IMR-90 (cell line): ENCODE data around the gene BRME1. TPM values are rescaled to one million over a fixed set of nuclear protein-coding genes. Genes with fewer than 3 reads are reported as not detected.

ENCODE experiments used
- ATAC-seq: fragments of 200-7000 bp; cut with Tn5 transposase; 2 replicates; pipeline ENCODE4 v1.9.1; 2020; ENCODE audit warnings: low read depth, mild to moderate bottlenecking, moderate library complexity
- BruUV-seq: library from RNA; stranded (reverse); fragments of 400-500 nt; replicated peaks from 2 replicates; lab custom pipeline; 2021; lab: Mats Ljungman, UMichigan
- CTCF ChIA-PET: fragments of 300-600 bp; formaldehyde crosslinking; extraction: SDS; loops from one replicate; lab custom pipeline; 2021; ENCODE audit warnings: antibody characterized with exemption; lab: Yijun Ruan, JAX
- POLR2A ChIA-PET: fragments of 300-600 bp; sonication (Branson Sonifier 250); formaldehyde crosslinking; loops from one replicate; lab custom pipeline; 2022; ENCODE audit warnings: antibody characterized with exemption; ENCODE audit not compliant: unreplicated experiment; lab: Charles Lee
- DNase-seq: peaks from one replicate; pipeline ENCODE4 v3.0.0; 2013
- H2AFZ ChIP-seq: replicated peaks from 2 replicates; pipeline ENCODE3; 2013; ENCODE audit warnings: low read length, mild to moderate bottlenecking; ENCODE audit not compliant: poor library complexity
- H2AK5ac ChIP-seq: 2 replicates; pipeline ENCODE4 v1.6.1; 2013; ENCODE audit warnings: low read depth, low read length, inconsistent platforms
- H2AK9ac ChIP-seq: replicated peaks from 2 replicates; pipeline ENCODE3; 2013; ENCODE audit warnings: mild to moderate bottlenecking, low read depth, low read length, moderate library complexity; ENCODE audit not compliant: poor library complexity
- H2BK120ac ChIP-seq: 2 replicates; pipeline ENCODE4 v1.6.1; 2013; ENCODE audit warnings: low read depth, low read length, inconsistent platforms
- H2BK15ac ChIP-seq: 3 replicates; pipeline ENCODE4 v1.6.1; 2013; ENCODE audit warnings: low read depth, low read length, inconsistent platforms
- H2BK20ac ChIP-seq: 2 replicates; pipeline ENCODE4 v1.6.1; 2013; ENCODE audit warnings: low read depth, mild to moderate bottlenecking, inconsistent platforms, low read length, moderate library complexity
- H2BK5ac ChIP-seq: 2 replicates; pipeline ENCODE4 v1.6.1; 2013; ENCODE audit warnings: mild to moderate bottlenecking, low read depth, low read length, inconsistent platforms; ENCODE audit not compliant: poor library complexity, severe bottlenecking
- H3K14ac ChIP-seq: replicated peaks from 2 replicates; pipeline ENCODE4 v1.6.1; 2013; ENCODE audit warnings: low read depth, low read length, inconsistent platforms
- H3K18ac ChIP-seq: 2 replicates; pipeline ENCODE4 v1.6.1; 2013; ENCODE audit warnings: low read depth, low read length, control low read depth
- H3K23ac ChIP-seq: 2 replicates; pipeline ENCODE4 v1.6.1; 2013; ENCODE audit warnings: low read depth, low read length, inconsistent platforms
- H3K27ac ChIP-seq: 2 replicates; pipeline ENCODE4 v1.5.1; 2013; ENCODE audit warnings: mild to moderate bottlenecking, control low read depth, low read length; ENCODE audit not compliant: insufficient read depth
- H3K27me3 ChIP-seq: 2 replicates; pipeline ENCODE4 v1.6.1; 2013; ENCODE audit warnings: low read length; ENCODE audit not compliant: control insufficient read depth, insufficient read depth
- H3K36me3 ChIP-seq: 2 replicates; pipeline ENCODE4 v1.6.1; 2013; ENCODE audit warnings: low read length, mixed read lengths; ENCODE audit not compliant: control insufficient read depth, insufficient read depth
- H3K4ac ChIP-seq: 2 replicates; pipeline ENCODE4 v1.6.1; 2013; ENCODE audit warnings: low read depth, low read length, inconsistent platforms
- H3K4me1 ChIP-seq: 2 replicates; pipeline ENCODE4 v1.6.1; 2013; ENCODE audit warnings: low read length, mixed read lengths; ENCODE audit not compliant: control insufficient read depth, insufficient read depth
- H3K4me2 ChIP-seq: 2 replicates; pipeline ENCODE4 v1.6.1; 2013; ENCODE audit warnings: low read depth, mild to moderate bottlenecking, control low read depth, low read length, moderate library complexity
- H3K4me3 ChIP-seq: 2 replicates; pipeline ENCODE4 v1.5.1; 2013; ENCODE audit warnings: low read depth, mild to moderate bottlenecking, control low read depth, low read length, moderate library complexity; ENCODE audit not compliant: insufficient read depth
- H3K56ac ChIP-seq: 2 replicates; pipeline ENCODE4 v1.6.1; 2013; ENCODE audit warnings: low read length, inconsistent platforms; ENCODE audit not compliant: insufficient read depth; ENCODE audit errors: extremely low read depth
- H3K79me1 ChIP-seq, 2 experiments: 2 replicates each; pipeline ENCODE4 v1.6.1; 2013; ENCODE audit warnings: low read length in 2 of 2, inconsistent platforms in 1 of 2, low read depth in 1 of 2
- H3K9ac ChIP-seq: 2 replicates; pipeline ENCODE4 v1.6.1; 2013; ENCODE audit warnings: low read depth, low read length, control low read depth
- H3K9me1 ChIP-seq: 2 replicates; pipeline ENCODE4 v1.6.1; 2013; ENCODE audit warnings: low read length, inconsistent platforms; ENCODE audit not compliant: insufficient read depth
- H3K9me3 ChIP-seq: 2 replicates; pipeline ENCODE4 v1.6.1; 2013; ENCODE audit warnings: low read length; ENCODE audit not compliant: control insufficient read depth, insufficient read depth
- H4K20me1 ChIP-seq: 2 replicates; pipeline ENCODE4 v1.6.1; 2013; ENCODE audit warnings: low read length, inconsistent platforms; ENCODE audit not compliant: insufficient read depth
- H4K5ac ChIP-seq: 2 replicates; pipeline ENCODE4 v1.6.1; 2013; ENCODE audit warnings: mild to moderate bottlenecking, low read depth, low read length, control low read depth
- H4K8ac ChIP-seq, 2 experiments: 2 replicates each; pipeline ENCODE4 v1.6.1; 2013; ENCODE audit warnings: low read depth in 2 of 2, low read length in 2 of 2, control low read depth in 1 of 2, inconsistent platforms in 1 of 2
- H4K91ac ChIP-seq: 2 replicates; pipeline ENCODE4 v1.6.1; 2013; ENCODE audit warnings: low read depth, low read length, inconsistent platforms; ENCODE audit not compliant: insufficient read depth
- CEBPB ChIP-seq: IDR thresholded peaks from 2 replicates; pipeline ENCODE4 v1.6.1; 2012; ENCODE audit warnings: low read depth, low read length, improper control_type of control experiment
- CTCF ChIP-seq: conservative IDR thresholded peaks from 2 replicates; pipeline ENCODE4 v1.5.1; 2012; ENCODE audit warnings: mild to moderate bottlenecking, low read depth, low read length, improper control_type of control experiment
- FOS ChIP-seq: fragments of 150-350 bp; IDR thresholded peaks from 2 replicates; pipeline ENCODE4 v1.6.1; 2016; ENCODE audit warnings: low read depth, low read length
- MAZ ChIP-seq: IDR thresholded peaks from 2 replicates; pipeline ENCODE4 v1.6.1; 2012; ENCODE audit warnings: low read depth, mild to moderate bottlenecking, low read length, improper control_type of control experiment, moderate library complexity, borderline replicate concordance
- MXI1 ChIP-seq: IDR thresholded peaks from 2 replicates; pipeline ENCODE4 v1.6.1; 2012; ENCODE audit warnings: low read depth, mild to moderate bottlenecking, low read length, moderate library complexity, borderline replicate concordance
- POLR2A ChIP-seq: IDR thresholded peaks from 2 replicates; pipeline ENCODE4 v1.6.1; 2012; ENCODE audit warnings: mild to moderate bottlenecking, low read depth, low read length
- RAD21 ChIP-seq: IDR thresholded peaks from 2 replicates; pipeline ENCODE4 v1.6.1; 2012; ENCODE audit warnings: low read length, improper control_type of control experiment
- RFX5 ChIP-seq: IDR thresholded peaks from 2 replicates; pipeline ENCODE4 v1.8.0; 2012; ENCODE audit warnings: low read depth, mild to moderate bottlenecking, low read length, moderate library complexity
- SMC3 ChIP-seq: fragments of 150-350 bp; IDR thresholded peaks from 2 replicates; pipeline ENCODE4 v1.6.1; 2016; ENCODE audit warnings: low read depth, mild to moderate bottlenecking, antibody characterized with exemption, low read length, moderate library complexity
- WGBS, 2 experiments: methylation state at CpG; one replicate each; pipeline versions ENCODE4 v1.1.5 to v1.1.7; 2013; ENCODE audit warnings: missing lambda C conversion rate in 2 of 2; ENCODE audit not compliant: insufficient read length in 1 of 2; ENCODE audit errors: extremely low coverage in 2 of 2; 5-methylcytosine and 5-hydroxymethylcytosine counted together
- dilution Hi-C: fragments of 300-500 bp; cut with HindIII; formaldehyde crosslinking; loops from one replicate; pipeline ENCODE4 v1.14.3; 2018; ENCODE audit warnings: low sequenced_read_pairs; ENCODE audit not compliant: unreplicated experiment
- in situ Hi-C: fragments of 300-500 bp; cut with MboI; formaldehyde crosslinking; loops from 3 replicates; pipeline ENCODE4 v1.14.3; 2019; ENCODE audit warnings: low sequenced_read_pairs, inconsistent platforms, mixed read lengths
- intact Hi-C: fragments of 100-400 bp; cut with micrococcal nuclease; formaldehyde crosslinking; loops from 2 replicates; pipeline ENCODE4 v1.10.0; 2022
- polyA plus RNA-seq, 3 experiments: library from polyadenylated mRNA; depleted of rRNA; stranded (reverse); fragments of >200 nt; gene quantifications; 2 replicates each; pipeline ENCODE4 v1.2.3, GENCODE V29; 2012; ENCODE audit warnings: low replicate concordance in 1 of 3
- total RNA-seq: library from RNA; depleted of rRNA; stranded (reverse); fragments of >200 nt; gene quantifications from 2 replicates; pipeline ENCODE4 v1.2.3, GENCODE V29; 2012
- TF ChIP-seq, protein P1 (sequence below): fragments of 150-350 bp; IDR thresholded peaks from 2 replicates; pipeline ENCODE4 v1.6.1; 2016; ENCODE audit warnings: low read depth, mild to moderate bottlenecking, low read length, moderate library complexity, borderline replicate concordance

The BRME1 gene
- total and polyA plus RNA-seq, 2 of the 4 experiments (the other 2 are of a cell fraction), result 0.18 to 0.38 TPM

GRCh38 chr19:13872695-13873389 is 33.1 kb downstream of the BRME1 start:
- intact Hi-C loops (no loop called here), in situ Hi-C loops (loop anchor here (25.0 kb wide), 1 partner anchor 586 kb away; no protein-coding TSS in a partner anchor), dilution Hi-C loops (no loop called here)
- H4K91ac ChIP-seq, result no peak overlapping the region
- peak overlapping the region; percentile 55 for H2AK9ac ChIP-seq
- H3K4me3 ChIP-seq, result no peak overlapping the region
- H3K23ac ChIP-seq, result no peak overlapping the region
- H4K8ac ChIP-seq, result no peak overlapping the region; a peak in 1 of 4 replicates
- no peak overlapping the region for H2BK120ac ChIP-seq
- no peaks in the 10 kb centered on the region for H3K27me3 ChIP-seq
- ChIA-PET POLR2A (no interaction called here), CTCF (no interaction called here)
- BruUV-seq, result no TSS peak
- H3K9me1 ChIP-seq, result 0 out of 2 replicates have a peak, but pooled peaks cover 6% of the 10 kb centered on the region
- H2BK15ac ChIP-seq, result no peak overlapping the region
- no peak overlapping the region; the same call in 1 of the 2 replicates for H3K4me2 ChIP-seq
- no peaks in the 10 kb centered on the region for H3K9me3 ChIP-seq
- TF ChIP-seq, protein P1, sequence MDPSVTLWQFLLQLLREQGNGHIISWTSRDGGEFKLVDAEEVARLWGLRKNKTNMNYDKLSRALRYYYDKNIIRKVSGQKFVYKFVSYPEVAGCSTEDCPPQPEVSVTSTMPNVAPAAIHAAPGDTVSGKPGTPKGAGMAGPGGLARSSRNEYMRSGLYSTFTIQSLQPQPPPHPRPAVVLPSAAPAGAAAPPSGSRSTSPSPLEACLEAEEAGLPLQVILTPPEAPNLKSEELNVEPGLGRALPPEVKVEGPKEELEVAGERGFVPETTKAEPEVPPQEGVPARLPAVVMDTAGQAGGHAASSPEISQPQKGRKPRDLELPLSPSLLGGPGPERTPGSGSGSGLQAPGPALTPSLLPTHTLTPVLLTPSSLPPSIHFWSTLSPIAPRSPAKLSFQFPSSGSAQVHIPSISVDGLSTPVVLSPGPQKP, result no peak
- TF ChIP-seq CTCF, result no peak
- no peak for TF ChIP-seq MXI1
- TF ChIP-seq RAD21, result no peak
- no peak for TF ChIP-seq SMC3
- no peak for TF ChIP-seq FOS
- no peak for TF ChIP-seq POLR2A
- TF ChIP-seq MAZ, result no peak
- no peak for TF ChIP-seq RFX5
- no peak for TF ChIP-seq CEBPB
- ATAC-seq (peak; percentile 44), DNase-seq (no peak)
- no peak overlapping the region for H2BK5ac ChIP-seq
- H3K27ac ChIP-seq, result no peak overlapping the region
- H3K14ac ChIP-seq, result no peak overlapping the region
- H3K36me3 ChIP-seq, result no peaks in the 10 kb centered on the region
- no peak overlapping the region for H3K4ac ChIP-seq
- no peaks in the 10 kb centered on the region; the same call in 1 of the 2 replicates for H3K4me1 ChIP-seq
- no peak overlapping the region for H2AK5ac ChIP-seq
- H3K9ac ChIP-seq, result no peak overlapping the region
- H4K5ac ChIP-seq, result no peak overlapping the region
- WGBS, 2 experiments, result 44% methylated on average over 5 of the region's 45 CpGs; no CpG with 5 or more reads in 1 of the 2 experiments
- 0 out of 4 replicates have a peak, but pooled peaks cover 0 to 11% of the 10 kb centered on the region in 2 experiments for H3K79me1 ChIP-seq
- H2AFZ ChIP-seq, result peak overlapping the region; percentile 86
- no peak overlapping the region for H3K56ac ChIP-seq
- no peak overlapping the region for H2BK20ac ChIP-seq
- H4K20me1 ChIP-seq, result no peaks in the 10 kb centered on the region
- H3K18ac ChIP-seq, result no peak overlapping the region; the same call in 1 of the 2 replicates
